Measurements from ENCODE around the gene TMED4. TPM values are rescaled to one million over a fixed set of nuclear protein-coding genes. Genes with fewer than 3 reads are reported as not detected.

TMED4 gene
- 32.4 TPM for polyA plus RNA-seq (2012; ENCODE audit: low read depth, missing spikeins)

GRCh38 chr7:44581879-44582603, at the start of gene TMED4:
Gene TMED4, minus strand, starts transcription at chr7:44582231. Its CDS starts 25 bp downstream, at chr7:44582206.
- FAIRE-seq (peak; percentile 100), DNase-seq (ENCODE audit: insufficient read length, low spot score) (peak; percentile 97)
- TF ChIP-seq TAF1 (IDR thresholded peaks at IDR 0.05; ENCODE audit: low read depth, low read length) = peak; percentile 86
- peak; percentile 80 for TF ChIP-seq POLR2AphosphoS5 (IDR thresholded peaks at IDR 0.05; ENCODE audit: low read depth, low read length)
- peak; percentile 15; the same call in 1 of the 2 replicates for TF ChIP-seq POU2F2 (IDR thresholded peaks at IDR 0.05; ENCODE audit: low read depth, low read length)
- peak; percentile 3; the same call in 1 of the 2 replicates for TF ChIP-seq SPI1 (IDR thresholded peaks at IDR 0.05; ENCODE audit: low read depth, low read length)
- TF ChIP-seq PAX5 (IDR thresholded peaks at IDR 0.05; ENCODE audit: insufficient read depth, low read length, severe bottlenecking) = no peak
- TF ChIP-seq POLR2A (IDR thresholded peaks at IDR 0.05; ENCODE audit: low read depth, low read length) = peak; percentile 96

DNA sequence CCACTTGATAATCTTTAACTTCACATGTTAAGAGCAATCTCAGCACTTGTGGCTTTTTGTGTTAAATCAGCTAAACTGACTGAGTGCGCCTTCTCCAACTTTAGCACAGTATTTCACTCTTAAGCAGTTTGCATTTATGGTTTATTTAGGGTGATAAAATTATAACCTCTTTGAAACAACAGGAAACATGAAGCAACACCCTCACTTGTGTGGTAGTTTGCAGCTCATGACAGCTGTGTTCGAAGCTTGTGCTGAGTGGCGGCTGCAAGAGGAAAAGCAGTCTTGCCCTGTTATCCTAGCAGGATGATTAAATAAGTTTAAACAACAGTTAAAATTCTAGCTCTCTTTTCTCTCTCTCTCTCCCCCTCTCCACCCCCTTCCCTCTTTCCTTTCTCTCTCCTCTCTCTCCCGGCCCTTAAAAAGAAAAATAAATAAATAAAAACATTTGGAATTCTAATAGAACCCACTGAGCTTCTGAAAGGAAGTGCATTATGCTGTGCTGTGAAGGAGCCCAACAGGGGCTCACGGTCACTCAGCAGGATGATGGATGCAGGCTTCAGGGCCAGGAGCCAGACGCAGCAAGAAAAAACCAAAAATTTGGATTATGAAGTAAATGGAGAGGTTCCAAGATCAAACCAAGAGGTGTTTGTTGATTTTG, 49.6 kb upstream of the TMED4 start:
- TF ChIP-seq SPI1 (IDR thresholded peaks at IDR 0.05; ENCODE audit: low read depth, low read length) (no peak), PAX5 (IDR thresholded peaks at IDR 0.05; ENCODE audit: insufficient read depth, low read length, severe bottlenecking) (no peak), POLR2AphosphoS5 (IDR thresholded peaks at IDR 0.05; ENCODE audit: low read depth, low read length) (no peak), POU2F2 (IDR thresholded peaks at IDR 0.05; ENCODE audit: low read depth, low read length) (no peak), POLR2A (IDR thresholded peaks at IDR 0.05; ENCODE audit: low read depth, low read length) (no peak), TAF1 (IDR thresholded peaks at IDR 0.05; ENCODE audit: low read depth, low read length) (no peak)
- DNase-seq (ENCODE audit: insufficient read length, low spot score) (no peak), FAIRE-seq (no peak)

DNA sequence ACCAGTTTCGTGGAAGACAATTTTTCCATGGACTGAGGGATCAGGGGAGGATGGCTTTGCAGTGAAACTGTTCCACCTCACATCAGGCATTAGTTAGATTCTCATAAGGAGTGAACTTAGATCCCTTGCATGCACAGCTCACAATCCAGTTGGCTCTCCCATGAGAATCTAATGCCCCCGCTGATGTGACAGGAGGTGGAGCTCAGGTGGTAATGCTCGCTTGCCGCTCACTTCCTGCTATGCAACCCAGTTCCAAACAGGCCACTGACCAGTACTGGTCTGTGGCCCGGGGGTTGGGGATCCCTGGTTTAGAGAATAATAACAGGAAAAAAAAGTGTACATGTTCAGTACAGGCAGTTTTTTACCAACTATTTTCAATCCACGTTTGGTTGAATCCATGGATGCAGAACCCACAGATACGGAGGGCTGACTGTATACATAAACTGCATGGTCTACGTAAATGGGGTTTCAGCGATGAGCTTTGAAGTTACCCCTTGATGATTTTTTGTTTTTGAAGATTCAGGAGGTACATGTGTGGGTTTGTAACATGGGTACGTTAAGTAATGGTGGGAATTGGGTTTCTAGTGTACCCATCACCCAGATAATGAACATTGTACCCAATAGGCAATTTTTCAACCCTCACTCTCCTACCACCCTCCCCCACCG, 48.9 kb upstream of the TMED4 start:
- FAIRE-seq (peak; percentile 54), DNase-seq (ENCODE audit: insufficient read length, low spot score) (no peak)
- TF ChIP-seq POLR2A (IDR thresholded peaks at IDR 0.05; ENCODE audit: low read depth, low read length) (peak; percentile 38; the same call in 1 of the 2 replicates), POLR2AphosphoS5 (IDR thresholded peaks at IDR 0.05; ENCODE audit: low read depth, low read length) (peak; percentile 52; the same call in 1 of the 2 replicates), SPI1 (IDR thresholded peaks at IDR 0.05; ENCODE audit: low read depth, low read length) (0 out of 2 replicates have a peak, but pooled peaks have one; percentile 1), POU2F2 (IDR thresholded peaks at IDR 0.05; ENCODE audit: low read depth, low read length) (no peak), PAX5 (IDR thresholded peaks at IDR 0.05; ENCODE audit: insufficient read depth, low read length, severe bottlenecking) (no peak)

DNA sequence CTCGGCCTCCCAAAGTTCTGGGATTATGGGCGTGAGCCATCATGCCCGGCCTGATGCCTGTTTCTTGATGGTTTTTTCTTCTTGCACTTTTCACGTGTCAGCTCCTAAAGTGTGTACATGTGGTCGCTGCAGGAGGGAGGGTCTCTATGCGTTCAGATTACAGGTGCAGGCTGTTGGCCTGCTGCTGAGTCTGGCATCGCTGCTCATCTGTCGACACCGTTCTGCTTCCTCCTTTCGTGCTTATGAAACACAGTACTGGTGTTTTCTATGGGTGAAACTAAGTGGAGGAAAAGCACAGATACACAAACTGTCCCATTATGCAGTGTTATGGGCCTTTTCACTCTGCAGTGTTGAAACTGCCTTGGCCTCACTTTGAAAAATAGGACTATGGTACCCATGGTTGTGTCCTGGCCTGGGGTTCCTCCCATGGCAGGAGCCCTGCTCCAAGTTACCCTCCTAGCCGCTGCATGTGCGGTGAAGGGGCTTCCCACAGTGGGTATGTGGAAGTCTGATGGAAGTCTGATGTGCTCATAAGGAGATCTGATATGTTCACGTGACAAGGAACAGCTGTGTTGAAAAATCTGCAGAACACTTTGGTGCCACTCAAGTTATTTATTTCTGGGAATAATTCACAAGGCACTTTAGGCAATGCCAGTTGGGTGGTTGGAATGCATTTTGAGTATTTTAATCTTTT, 47.9 kb upstream of the TMED4 start:
- DNase-seq (ENCODE audit: insufficient read length, low spot score) = no peak
- no peak for TF ChIP-seq TAF1 (IDR thresholded peaks at IDR 0.05; ENCODE audit: low read depth, low read length)
- peak; percentile 66 for TF ChIP-seq POLR2AphosphoS5 (IDR thresholded peaks at IDR 0.05; ENCODE audit: low read depth, low read length)
- TF ChIP-seq POU2F2 (IDR thresholded peaks at IDR 0.05; ENCODE audit: low read depth, low read length) = peak; percentile 35; the same call in 1 of the 2 replicates
- TF ChIP-seq PAX5 (IDR thresholded peaks at IDR 0.05; ENCODE audit: insufficient read depth, low read length, severe bottlenecking) = no peak
- TF ChIP-seq POLR2A (IDR thresholded peaks at IDR 0.05; ENCODE audit: low read depth, low read length) = peak; percentile 62; the same call in 1 of the 2 replicates
- peak; percentile 22; the same call in 1 of the 2 replicates for TF ChIP-seq SPI1 (IDR thresholded peaks at IDR 0.05; ENCODE audit: low read depth, low read length)
- peak; percentile 96 for FAIRE-seq

GRCh38 chr7:44626620-44627019, 44.6 kb upstream of the TMED4 start:
- TF ChIP-seq TAF1 (IDR thresholded peaks at IDR 0.05; ENCODE audit: low read depth, low read length) = no peak
- TF ChIP-seq POLR2AphosphoS5 (IDR thresholded peaks at IDR 0.05; ENCODE audit: low read depth, low read length) = no peak
- no peak for TF ChIP-seq PAX5 (IDR thresholded peaks at IDR 0.05; ENCODE audit: insufficient read depth, low read length, severe bottlenecking)
- no peak for TF ChIP-seq SPI1 (IDR thresholded peaks at IDR 0.05; ENCODE audit: low read depth, low read length)
- TF ChIP-seq POLR2A (IDR thresholded peaks at IDR 0.05; ENCODE audit: low read depth, low read length) = no peak
- no peak for TF ChIP-seq POU2F2 (IDR thresholded peaks at IDR 0.05; ENCODE audit: low read depth, low read length)

GRCh38 chr7:44625526-44626471, 43.8 kb upstream of the TMED4 start:
- no peak for TF ChIP-seq TAF1 (IDR thresholded peaks at IDR 0.05; ENCODE audit: low read depth, low read length)
- TF ChIP-seq POLR2A (IDR thresholded peaks at IDR 0.05; ENCODE audit: low read depth, low read length) = no peak
- no peak for TF ChIP-seq PAX5 (IDR thresholded peaks at IDR 0.05; ENCODE audit: insufficient read depth, low read length, severe bottlenecking)
- no peak for TF ChIP-seq POLR2AphosphoS5 (IDR thresholded peaks at IDR 0.05; ENCODE audit: low read depth, low read length)
- TF ChIP-seq POU2F2 (IDR thresholded peaks at IDR 0.05; ENCODE audit: low read depth, low read length) = no peak
- no peak for TF ChIP-seq SPI1 (IDR thresholded peaks at IDR 0.05; ENCODE audit: low read depth, low read length)
- no peak for FAIRE-seq
- no peak for DNase-seq (ENCODE audit: insufficient read length, low spot score)

More at GRCh38 chr7:44626620-44627019, 44.6 kb upstream of the TMED4 start:
- DNase-seq (ENCODE audit: insufficient read length, low spot score) (no peak), FAIRE-seq (no peak)

DNA sequence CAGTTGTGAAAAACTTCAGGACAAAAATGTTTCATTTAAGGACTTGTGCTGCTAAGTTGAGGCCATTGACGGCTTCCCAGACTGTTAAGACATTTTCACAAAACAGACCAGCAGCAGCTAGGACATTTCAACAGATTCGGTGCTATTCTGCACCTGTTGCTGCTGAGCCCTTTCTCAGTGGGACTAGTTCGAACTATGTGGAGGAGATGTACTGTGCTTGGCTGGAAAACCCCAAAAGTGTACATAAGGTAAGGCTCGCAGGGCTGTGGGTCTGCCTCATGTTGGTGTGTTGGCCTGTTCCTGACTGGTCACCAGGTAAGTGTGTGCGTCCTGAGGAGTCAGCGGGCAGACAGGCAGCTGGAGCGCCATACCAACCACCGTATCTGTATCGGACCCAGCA, 42.3 kb upstream of the TMED4 start:
- TF ChIP-seq PAX5 (IDR thresholded peaks at IDR 0.05; ENCODE audit: insufficient read depth, low read length, severe bottlenecking) (no peak), TAF1 (IDR thresholded peaks at IDR 0.05; ENCODE audit: low read depth, low read length) (no peak), SPI1 (IDR thresholded peaks at IDR 0.05; ENCODE audit: low read depth, low read length) (no peak), POLR2AphosphoS5 (IDR thresholded peaks at IDR 0.05; ENCODE audit: low read depth, low read length) (no peak)
- no peak for DNase-seq (ENCODE audit: insufficient read length, low spot score)
- no peak for FAIRE-seq

All from GM12891 (cell line).